Adipocyte (in vitro differentiated cells): ENCODE measurements around the gene ACAT2.
"Not testable (repeated sequence)": the region's sequence is repeated elsewhere in the genome, so short reads cannot be mapped to it uniquely, and the experiment has no call there.

Source experiments
- DNase-seq: peaks from one replicate; pipeline ENCODE4 v3.0.0-alpha.2; 2015; ENCODE audit warnings: low read depth
- H3K27me3 ChIP-seq: replicated peaks from 2 replicates; pipeline ENCODE4 v1.7.0; 2013; ENCODE audit warnings: mild to moderate bottlenecking, low read length, moderate library complexity; ENCODE audit not compliant: control insufficient read depth, insufficient read depth
- H3K36me3 ChIP-seq: 2 replicates; pipeline ENCODE4 v1.7.0; 2013; ENCODE audit warnings: low read length, mild to moderate bottlenecking, moderate library complexity; ENCODE audit not compliant: control insufficient read depth, insufficient read depth, severe bottlenecking
- H3K4me1 ChIP-seq: 2 replicates; pipeline ENCODE4 v1.7.0; 2013; ENCODE audit warnings: mild to moderate bottlenecking, low read length, moderate library complexity; ENCODE audit not compliant: control insufficient read depth, insufficient read depth
- H3K4me3 ChIP-seq: 2 replicates; pipeline ENCODE4 v1.7.0; 2013; ENCODE audit warnings: mild to moderate bottlenecking, low read length, moderate library complexity
- H3K9ac ChIP-seq: 2 replicates; pipeline ENCODE4 v1.7.0; 2013; ENCODE audit warnings: mild to moderate bottlenecking, low read length, moderate library complexity
- H3K9me3 ChIP-seq: 2 replicates; pipeline ENCODE4 v1.7.0; 2013; ENCODE audit warnings: mild to moderate bottlenecking, low read length, moderate library complexity; ENCODE audit not compliant: control insufficient read depth

ACAT2 gene

DNA sequence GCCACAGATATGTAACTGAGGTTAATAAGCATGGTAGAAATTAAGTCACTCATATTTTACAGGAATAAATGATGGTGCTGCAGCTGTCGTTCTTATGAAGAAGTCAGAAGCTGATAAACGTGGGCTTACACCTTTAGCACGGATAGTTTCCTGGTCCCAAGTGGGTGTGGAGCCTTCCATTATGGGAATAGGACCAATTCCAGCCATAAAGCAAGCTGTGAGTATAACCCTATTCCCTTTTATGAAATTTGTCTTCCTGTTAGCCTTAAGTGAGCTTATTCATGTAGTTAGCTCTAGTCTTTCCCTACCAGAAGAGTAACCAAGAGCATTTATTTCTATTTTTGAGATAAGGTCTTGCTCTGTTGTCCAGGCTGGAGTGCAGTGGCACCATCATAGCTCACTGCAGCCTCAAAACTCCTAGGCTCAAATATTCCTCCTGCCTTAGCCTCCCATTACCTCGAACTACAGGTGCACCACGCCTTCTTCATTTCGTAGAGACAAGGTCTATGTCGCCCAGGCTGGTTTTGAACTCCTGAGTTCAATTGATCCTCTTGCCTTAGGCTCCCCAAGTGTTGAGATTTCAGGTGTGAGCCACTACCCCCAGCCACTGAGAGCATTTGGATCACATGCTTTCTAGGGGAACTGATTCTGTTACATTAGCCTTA is 15.5 kb downstream of the ACAT2 start:
- Histone ChIP-seq H3K4me3 (no peak overlapping the region), H3K9ac (no peak overlapping the region), H3K9me3 (no peaks in the 10 kb centered on the region), H3K36me3 (peaks cover 100% of the 10 kb centered on the region), H3K27me3 (no peaks in the 10 kb centered on the region), H3K4me1 (no peaks in the 10 kb centered on the region)
- DNase-seq, result no peak

DNA sequence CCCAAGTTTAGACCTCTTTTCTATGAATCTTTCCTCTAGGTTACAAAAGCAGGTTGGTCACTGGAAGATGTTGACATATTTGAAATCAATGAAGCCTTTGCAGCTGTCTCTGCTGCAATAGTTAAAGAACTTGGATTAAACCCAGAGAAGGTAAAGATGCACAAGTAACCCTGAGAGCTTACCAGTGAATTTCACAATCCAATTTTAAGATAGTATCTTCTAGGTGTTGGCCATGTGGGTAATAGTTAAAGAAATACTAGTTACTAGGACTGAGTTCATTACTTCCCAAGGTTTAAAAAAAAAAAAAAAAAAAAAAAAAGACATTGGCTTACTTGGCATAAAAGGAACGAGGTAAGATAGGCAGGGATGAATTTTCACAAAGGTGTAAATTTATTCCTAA is 16.3 kb downstream of the ACAT2 start:
- H3K4me3 ChIP-seq, result no peak overlapping the region
- no peaks in the 10 kb centered on the region for H3K9me3 ChIP-seq
- H3K4me1 ChIP-seq, result no peaks in the 10 kb centered on the region
- H3K27me3 ChIP-seq, result no peaks in the 10 kb centered on the region
- peaks cover 100% of the 10 kb centered on the region for H3K36me3 ChIP-seq
- no peak for DNase-seq
- no peak overlapping the region for H3K9ac ChIP-seq

DNA sequence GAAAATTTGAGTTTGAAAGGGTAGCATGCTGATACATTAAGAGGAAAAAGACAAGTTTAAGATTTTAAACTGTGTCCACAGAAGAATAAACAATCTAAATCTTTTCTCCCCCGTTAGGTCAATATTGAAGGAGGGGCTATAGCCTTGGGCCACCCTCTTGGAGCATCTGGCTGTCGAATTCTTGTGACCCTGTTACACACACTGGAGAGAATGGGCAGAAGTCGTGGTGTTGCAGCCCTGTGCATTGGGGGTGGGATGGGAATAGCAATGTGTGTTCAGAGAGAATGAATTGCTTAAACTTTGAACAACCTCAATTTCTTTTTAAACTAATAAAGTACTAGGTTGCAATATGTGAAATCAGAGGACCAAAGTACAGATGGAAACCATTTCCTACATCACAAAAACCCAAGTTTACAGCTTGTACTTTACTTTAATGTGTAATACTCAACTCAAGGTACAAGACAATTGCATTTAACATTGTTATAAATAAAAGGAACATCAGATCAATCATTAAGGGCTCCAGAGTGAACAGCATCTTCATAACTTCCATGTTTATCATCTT is 16.8 kb downstream of the ACAT2 start:
- Histone ChIP-seq H3K9me3 (no peaks in the 10 kb centered on the region), H3K9ac (no peak overlapping the region), H3K36me3 (peaks cover 100% of the 10 kb centered on the region), H3K27me3 (no peaks in the 10 kb centered on the region), H3K4me3 (no peak overlapping the region), H3K4me1 (no peaks in the 10 kb centered on the region)
- no peak for DNase-seq

DNA sequence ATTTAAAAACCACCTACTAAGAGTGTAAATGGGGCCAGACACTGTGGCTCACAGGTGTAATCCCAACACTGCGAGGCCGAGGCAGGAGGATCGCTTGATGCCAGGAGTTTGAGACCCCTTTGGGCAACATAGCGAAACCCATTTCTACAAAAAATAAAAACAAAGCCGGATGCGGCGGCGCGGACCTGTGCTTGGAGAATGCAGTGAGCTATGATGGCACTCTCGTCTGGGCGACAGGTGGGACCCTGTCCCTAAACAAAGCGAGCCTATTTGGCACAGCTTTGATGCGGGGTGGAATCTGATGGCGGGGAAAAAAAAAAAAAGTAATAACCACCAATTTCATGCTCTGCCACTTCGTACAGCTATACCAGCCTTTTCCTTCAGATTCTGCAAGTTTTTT is 26.4 kb downstream of the ACAT2 start:
- no peaks in the 10 kb centered on the region for H3K9me3 ChIP-seq
- no peak for DNase-seq
- no peaks in the 10 kb centered on the region for H3K27me3 ChIP-seq
- peak overlapping the region; percentile 95 for H3K4me3 ChIP-seq
- peak overlapping the region; percentile 96 for H3K9ac ChIP-seq
- peaks cover 44% of the 10 kb centered on the region for H3K4me1 ChIP-seq
- H3K36me3 ChIP-seq, result peaks cover 53% of the 10 kb centered on the region

DNA sequence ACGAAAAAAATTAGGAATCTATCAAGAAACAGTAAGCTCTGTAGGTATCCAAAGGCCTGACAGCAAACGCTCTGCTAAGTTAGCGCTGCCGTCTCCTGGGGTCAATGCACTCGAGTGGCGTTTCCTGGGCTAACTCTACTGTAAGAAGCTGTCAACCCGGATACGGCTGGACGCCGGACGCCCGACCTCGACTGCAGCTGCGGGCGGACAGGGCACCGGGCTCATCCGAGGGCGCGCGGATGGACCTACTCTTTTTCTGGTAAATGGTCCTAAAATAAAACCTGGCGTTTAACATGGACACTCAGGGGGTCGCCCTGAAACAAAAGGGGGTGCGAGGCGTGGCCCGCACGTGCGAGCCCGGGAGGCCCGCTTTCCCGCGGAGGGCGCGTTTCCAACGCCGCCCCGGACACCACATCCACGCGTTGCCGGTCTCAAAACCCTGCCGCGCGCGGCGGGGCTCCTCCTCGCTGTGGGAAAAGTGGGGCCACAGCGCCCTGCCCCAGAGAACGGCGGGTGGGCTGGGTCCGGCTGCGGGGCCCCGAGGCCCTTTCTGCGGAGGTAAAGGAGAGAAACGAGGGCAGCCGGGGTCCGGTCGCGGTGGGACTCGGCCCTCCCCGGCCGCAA is 27.0 kb downstream of the ACAT2 start:
- DNase-seq, result peak; percentile 71

DNA sequence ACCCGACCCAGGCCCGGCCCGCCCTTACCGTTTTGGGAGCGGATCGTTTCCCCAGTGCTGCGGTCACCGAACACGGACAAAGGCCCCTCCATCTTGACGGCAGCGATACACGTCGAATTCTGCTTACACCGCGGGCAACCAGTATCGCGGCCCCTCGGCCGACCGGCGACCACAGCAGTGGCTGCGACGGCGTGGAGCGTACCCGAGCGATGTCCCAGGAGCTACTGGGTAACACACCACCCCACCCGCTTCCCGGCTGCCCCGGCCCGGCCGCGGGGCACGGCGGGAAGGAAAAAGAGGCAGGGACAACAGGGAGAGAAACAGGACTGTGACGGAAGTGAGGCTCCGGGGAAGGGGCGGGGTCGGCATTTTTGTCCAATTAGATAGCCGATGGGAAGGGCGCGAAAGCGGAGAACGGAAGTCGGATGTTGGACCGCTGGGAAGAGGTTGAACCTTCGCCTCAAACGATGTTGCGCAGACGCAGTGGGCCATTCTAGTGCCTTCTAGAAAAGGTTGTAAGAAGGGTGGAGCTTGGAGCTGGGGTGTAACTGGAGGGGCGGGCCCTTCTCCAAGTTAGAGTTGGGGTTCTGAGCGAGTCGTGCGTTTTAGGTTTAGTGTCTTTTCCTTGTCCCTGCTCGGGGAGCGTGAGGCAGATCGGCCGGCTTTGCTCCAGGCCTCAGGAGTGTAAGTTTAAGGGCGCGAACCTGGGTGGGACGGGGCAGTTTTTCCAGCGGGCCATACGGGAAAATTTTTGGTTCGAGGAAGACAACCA is 27.7 kb downstream of the ACAT2 start, which contains the start of gene TCP1:
Gene TCP1, minus strand, starts transcription at position 226 of the 772 bp plus-strand sequence. Its CDS starts 134 bp downstream, at position 92.
- Histone ChIP-seq H3K4me3 (peak within 1 kb of the TSS; percentile 95), H3K36me3 (peaks cover 50% of the 10 kb centered on the region), H3K27me3 (no peaks in the 10 kb centered on the region), H3K4me1 (peaks cover 44% of the 10 kb centered on the region), H3K9ac (peak within 1 kb of the TSS; percentile 96), H3K9me3 (no peaks in the 10 kb centered on the region)
- peak; percentile 100 for DNase-seq

More for the DNA sequence above, 27.0 kb downstream of the ACAT2 start:
- Histone ChIP-seq H3K27me3 (no peaks in the 10 kb centered on the region), H3K9me3 (no peaks in the 10 kb centered on the region), H3K36me3 (peaks cover 50% of the 10 kb centered on the region), H3K4me3 (peak overlapping the region; percentile 95), H3K4me1 (peaks cover 44% of the 10 kb centered on the region), H3K9ac (peak overlapping the region; percentile 96)

DNA sequence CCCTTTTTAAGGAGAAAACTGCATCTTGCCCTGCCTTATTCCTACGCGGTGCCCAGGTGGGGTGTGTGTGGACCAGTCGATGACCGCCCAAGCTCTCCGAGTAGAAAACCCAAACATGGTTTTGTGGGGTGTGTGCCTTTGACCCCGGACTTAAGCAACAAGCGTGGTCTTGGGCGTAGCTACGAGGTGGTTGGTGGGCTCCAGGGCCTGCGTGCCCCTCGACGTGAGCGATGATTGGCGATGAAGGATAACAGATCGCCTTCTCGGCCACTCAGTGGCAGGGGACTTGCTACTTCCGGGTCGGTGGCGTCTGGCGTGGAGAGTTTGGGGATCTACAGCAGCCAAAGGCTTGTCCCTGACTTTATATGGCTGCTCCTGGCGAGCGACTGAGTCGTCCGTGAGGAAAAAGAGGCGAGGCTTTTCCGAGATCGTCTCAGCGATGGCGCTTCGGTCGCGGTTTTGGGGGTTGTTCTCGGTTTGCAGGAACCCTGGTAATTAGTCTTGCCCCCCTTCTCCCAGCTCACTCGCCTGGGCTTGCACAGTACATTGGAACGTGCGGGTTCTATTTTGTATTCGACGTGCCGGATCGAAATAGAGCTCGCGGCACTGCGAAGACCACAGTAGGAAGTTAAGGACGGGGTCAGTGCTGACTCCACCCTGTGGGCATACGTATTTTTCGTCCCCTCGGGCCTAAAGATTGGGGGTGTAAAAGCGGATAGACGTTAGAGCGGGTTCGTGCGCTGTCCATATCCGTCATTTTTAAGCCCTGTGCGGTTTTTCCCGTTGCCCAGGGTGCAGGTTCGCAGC is 28.5 kb downstream of the ACAT2 start, which contains the start of gene MRPL18:
Gene MRPL18, plus strand, starts transcription at position 319 of the 807 bp plus-strand sequence. Its CDS starts 121 bp downstream, at position 440.
- H3K9ac ChIP-seq, result peak within 1 kb of the TSS; percentile 96
- H3K4me3 ChIP-seq, result peak within 1 kb of the TSS; percentile 95
- no peaks in the 10 kb centered on the region for H3K27me3 ChIP-seq
- H3K9me3 ChIP-seq, result no peaks in the 10 kb centered on the region
- H3K4me1 ChIP-seq, result peaks cover 44% of the 10 kb centered on the region
- H3K36me3 ChIP-seq, result peaks cover 42% of the 10 kb centered on the region
- DNase-seq, result peak; percentile 98

DNA sequence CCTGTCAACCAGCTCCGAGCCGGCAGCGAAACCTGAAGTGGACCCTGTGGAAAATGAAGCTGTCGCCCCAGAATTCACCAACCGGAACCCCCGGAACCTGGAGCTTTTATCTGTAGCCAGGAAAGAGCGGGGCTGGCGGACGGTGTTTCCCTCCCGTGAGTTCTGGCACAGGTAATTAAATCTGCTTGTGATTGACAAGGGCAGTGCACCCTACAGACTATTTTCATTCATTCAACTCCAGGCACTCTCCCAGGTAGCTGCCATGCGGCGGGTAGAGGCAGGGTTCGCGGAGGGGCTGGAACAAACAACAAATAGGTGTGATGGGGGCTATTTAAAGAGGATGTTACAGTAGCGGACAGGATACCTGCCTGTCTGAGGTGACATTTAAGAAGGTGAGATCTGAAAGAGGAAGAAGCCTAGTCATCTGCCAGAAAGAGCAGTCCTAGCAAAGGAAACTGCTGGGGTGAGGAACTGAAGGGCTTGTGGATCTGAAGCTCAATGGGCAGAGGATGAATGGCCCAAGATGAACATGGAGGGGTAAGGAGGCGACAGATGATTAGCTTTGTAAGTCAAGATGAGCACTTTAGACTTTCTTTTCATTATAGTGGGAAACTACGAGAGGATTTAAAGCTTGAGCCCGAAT is 29.2 kb downstream of the ACAT2 start:
- Histone ChIP-seq H3K4me3 (peak overlapping the region; percentile 95), H3K9me3 (no peaks in the 10 kb centered on the region), H3K4me1 (peaks cover 40% of the 10 kb centered on the region), H3K9ac (peak overlapping the region; percentile 96), H3K27me3 (no peaks in the 10 kb centered on the region), H3K36me3 (peaks cover 39% of the 10 kb centered on the region)
- no peak for DNase-seq

DNA sequence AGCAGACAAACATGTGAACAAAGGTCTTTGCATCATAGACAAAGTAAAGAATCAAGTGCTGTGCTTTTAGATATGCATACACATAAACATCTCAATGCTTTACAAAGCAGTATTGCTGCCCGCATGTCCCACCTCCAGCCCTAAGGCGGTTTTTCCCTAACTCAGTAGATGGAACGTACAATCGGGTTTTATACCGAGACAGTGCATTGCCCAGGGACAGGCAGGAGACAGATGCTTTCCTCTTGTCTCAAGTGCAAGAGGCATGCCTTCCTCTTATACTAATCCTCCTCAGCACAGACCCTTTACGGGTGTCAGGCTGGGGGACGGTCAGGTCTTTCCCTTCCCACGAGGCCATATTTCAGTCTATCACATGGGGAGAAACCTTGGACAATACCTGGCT is 33.1 kb downstream of the ACAT2 start:
- H3K9me3 ChIP-seq, DNase-seq, H3K27me3 ChIP-seq, H3K4me3 ChIP-seq, H3K9ac ChIP-seq: not testable (repeated sequence)
- H3K36me3 ChIP-seq, result peaks cover 61% of the 10 kb centered on the region
- peaks cover 16% of the 10 kb centered on the region for H3K4me1 ChIP-seq

DNA sequence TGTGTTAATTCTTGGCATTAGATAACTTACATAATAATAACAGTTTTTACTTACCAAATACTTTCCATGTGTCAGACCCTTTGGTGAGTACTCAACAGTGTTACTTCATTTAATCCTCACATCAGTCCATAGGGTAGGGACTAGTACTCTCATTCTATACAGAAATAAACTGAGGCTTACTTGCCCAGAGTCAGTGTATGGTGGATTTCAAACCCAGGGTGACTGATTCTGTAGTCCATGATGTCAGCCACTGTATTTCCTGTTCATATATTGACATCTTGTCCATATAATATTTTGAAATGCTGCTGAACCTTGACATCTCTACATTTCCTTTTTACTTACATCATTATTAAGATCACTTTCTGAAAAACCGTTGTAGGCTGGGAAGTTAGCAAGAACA is 35.7 kb downstream of the ACAT2 start:
- Histone ChIP-seq H3K36me3 (peaks cover 55% of the 10 kb centered on the region), H3K4me1 (peaks cover under 1% of the 10 kb centered on the region), H3K9me3 (no peaks in the 10 kb centered on the region), H3K27me3 (no peaks in the 10 kb centered on the region), H3K9ac (no peak overlapping the region), H3K4me3 (no peak overlapping the region)
- DNase-seq, result no peak
